ENCODE results near the gene CHRNA4.

The CHRNA4 gene

DNA sequence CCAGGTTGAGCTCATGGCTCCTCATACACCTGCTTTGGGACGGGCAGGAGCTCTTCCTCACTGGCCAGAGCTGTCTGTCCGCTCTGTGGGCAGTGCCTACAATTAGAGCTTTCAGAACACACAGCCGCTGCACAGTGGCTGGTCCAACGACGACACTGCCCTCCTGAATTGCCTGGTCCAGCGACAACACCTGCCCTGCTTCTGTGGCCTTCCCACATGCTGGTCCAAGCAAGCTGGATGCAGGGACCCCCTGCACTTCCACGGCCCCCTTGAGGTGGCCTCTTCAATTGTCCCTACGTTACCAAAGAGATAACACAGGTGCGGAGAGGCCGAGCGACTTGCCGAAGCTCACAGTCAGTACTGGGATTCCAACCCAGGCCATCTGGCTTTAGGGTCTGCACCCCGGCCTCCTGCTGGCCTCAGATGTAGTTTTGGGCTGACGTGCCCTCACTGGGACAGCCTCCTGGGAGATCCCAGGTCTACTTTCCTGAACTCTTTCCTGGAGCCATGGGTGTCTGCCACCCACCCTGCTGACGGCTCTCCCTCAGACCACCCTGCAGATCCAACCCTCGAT, 1.4 kb upstream of the CHRNA4 start:
- no peak for DNase-seq

DNA sequence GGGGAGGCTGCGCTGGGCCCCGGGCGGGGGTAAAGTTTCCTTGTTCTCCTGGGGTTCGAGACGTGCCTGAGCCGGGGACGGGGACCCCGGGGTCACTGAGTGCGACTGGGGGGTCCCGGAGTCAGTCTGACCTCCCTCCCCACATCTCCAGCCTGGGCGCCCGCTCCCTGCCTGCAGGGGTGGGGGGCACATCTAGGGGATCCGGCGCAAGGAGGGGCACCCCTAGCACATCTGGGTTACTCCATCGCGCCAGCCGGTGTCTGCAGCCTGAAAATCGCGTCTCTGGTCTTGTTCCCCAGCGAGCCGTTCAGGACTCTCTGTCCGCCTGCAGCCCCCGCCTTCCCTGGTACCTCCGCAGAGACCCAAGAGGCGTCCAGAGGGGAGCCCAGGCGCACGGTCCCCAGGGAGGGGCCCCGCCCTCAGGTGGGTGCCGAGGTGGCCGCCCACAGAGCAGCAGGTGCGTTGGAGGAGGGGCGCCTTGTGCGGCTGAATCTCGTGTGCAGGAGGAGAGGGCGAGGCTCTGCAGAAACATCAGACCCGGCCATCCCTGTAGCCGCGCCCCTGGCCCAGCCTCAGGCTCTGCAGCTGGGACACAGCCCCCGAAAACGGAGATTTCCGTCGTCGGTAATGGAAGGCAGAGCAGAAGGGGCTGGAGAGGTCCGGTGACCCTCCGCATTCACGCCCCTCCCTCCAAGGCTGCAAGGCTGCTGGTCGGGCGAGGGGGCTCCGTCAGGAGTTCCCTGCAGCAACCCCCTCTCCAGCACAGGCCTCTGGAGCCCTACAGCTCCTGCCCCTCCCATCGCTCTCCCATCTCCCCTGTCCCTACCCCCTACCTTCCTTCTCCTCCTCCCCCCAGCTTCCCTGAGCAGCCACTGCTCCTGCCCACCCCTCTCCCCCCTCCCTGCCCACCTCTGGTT, 628 bp upstream of the CHRNA4 start:
- no peak for DNase-seq

DNA sequence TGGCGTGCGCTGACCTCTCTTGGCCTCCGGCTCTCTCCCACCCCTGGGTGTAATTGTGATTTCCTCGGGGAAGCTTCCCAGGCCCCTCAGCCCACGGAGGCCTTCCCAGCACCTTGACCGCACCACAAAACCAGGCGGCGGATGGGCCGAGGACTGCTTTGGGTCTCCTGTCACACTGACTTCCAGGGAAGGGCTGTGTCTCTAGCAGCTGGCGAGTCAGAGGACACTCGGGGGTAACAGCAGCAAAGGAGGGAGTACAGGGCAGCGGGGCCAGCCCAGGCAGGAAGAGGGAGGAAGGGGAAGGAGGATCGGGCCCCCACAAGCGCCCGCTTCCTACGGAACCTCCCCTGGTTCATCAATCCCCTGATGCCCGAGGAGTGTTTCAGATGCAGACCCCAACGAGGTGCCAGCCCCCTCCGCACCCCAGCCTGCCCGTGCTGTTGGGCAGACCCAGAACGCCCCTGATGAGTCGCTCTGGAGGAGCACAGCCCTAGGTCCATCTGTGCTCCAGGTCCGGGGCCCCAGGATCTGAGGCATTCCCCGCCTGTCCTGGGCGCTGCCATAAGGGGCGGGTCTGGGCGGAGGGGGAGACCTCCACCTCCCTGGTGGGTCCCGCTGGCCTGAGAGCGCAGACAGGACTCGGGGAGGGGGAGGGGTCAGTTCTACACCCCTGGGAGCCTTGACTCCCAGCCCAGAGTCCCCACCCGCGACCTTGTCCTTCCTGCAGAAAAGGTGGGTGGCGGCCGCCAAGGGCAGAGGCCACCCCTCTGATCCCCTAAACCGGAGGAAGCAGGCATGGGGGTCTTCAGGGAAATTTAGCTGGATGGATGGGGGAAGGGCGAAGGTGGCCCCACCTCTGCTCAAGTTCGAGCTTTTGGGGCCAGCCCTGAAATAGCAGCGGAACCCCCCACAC, 956 bp downstream of the CHRNA4 start:
- no peak for DNase-seq

DNA sequence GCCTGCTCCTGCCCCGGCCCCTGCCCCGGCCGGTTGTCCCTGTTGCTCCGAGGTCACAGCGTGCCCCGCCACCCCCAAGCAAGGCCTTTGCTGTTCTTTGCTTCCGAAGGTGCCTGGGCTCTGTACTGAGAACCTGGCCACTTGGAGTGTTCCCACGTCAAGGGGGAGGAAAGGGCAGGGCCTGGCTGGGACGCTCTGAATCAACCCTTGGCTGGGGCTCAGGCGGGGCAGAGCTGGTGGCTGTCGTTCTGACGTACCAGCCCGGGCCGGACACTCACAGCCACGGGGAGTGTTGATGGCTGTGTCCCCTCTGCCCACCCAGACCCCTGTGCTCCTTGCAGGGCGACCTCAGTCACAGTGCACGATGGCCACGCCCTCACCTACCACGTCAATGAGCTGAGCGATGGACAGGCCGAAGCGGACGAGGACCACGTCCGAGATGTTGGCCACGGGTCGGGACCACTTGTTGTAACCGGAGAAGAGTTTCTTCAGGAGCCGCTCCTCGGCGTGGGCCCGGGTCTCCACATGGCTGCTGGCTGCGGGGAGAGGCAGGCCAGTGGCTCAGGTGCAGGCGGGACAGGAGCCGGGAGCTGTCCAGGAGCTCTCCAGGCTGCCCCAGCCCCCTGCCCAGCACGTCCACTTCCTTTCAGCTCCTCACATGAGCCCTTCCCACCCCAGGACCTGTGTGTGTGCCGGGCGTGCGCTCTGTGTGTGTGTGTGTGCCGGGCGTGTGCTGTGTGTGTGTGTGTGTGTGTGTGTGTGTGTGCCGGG, 1.8 kb downstream of the CHRNA4 start:
- no peak for DNase-seq

DNA sequence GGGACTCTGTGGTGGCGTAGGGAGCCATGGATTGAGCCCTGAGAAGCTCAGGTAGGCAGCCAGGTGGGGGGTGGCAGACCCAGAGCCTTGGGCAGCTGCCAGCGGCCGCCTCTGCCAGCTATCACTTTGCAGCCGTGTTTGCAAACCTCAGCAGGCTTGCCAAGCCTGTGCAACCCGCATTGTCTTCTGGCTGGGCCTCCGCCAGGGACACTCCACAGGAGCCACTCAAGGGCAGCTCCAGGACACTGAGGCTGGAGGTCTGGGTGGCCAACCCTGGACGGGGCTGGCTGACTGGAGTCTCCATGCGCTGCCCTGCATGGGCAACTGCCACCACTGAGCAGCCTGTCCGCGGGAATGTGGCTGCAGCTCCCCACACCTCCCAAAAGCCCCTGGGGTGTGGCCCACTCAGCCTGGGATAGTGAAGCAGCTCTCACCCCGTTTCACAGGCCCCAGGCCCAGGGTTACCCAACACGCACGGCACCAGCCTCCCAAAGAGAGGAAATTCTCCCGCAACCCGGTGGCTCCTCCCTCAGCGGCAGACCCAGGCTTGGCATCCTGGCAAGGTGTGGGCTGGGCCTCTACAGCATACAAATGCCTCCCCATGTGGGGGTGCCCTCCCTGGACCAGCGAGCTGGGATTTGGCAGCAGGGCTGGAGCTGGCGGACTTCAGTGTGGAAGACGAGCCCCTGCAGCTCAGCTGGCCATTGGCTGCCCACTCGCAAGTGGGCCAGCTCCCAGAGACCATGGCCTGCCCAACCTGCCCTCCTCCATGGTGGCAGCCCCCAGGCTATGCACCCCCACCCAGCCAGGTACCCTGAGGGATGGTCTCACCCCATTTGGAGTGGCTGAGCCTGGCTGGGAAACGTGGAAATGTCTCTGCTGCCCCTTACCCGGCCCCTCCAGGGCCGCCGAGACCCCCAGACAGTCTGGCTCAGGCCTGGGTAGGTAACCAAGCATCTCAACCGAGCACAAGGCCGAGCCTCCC, 2.9 kb downstream of the CHRNA4 start:
- no peak for DNase-seq

DNA sequence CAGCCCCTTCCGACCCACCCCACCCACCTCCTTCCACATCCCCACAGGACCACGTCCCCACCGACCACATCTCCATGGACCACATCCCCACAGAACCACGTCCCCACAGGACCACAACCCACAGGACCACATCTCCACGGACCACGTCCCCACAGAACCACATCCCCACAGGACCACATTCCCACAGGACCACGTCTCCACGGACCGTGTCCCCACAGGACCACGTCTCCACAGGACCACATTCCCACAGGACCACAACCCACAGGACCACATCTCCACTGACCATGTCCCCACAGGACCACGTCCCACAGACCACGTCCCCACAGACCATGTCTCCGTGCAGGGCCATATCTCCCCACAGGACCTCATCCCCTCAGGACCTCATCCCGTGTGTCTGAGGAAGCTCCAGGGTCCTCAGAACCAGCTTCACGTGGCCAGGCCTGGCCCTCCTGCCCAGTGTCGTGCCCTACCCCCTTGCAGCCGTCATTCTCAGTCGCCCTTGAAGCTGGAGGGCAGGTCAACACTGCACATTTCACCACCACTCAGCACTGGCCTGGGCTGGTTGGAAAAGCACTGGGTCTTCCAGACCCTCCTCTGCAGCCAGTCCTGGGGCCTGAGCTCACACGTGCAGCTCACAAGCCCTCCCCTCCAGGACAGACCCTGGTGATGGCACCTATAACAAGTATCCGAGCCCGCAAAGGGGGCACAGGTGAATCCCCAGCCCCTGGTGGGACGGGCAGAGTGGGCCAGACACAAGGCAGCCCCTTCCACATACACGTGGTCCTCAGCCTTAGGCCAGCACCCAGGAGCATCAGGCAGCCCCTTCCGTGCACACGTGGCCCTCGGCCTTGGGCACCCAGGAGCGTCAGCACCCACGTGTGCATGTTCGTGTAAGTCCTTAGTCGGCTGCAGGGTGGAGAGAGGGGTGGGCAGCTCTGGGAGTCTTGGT, 3.9 kb downstream of the CHRNA4 start:
- DNase-seq = no peak

DNA sequence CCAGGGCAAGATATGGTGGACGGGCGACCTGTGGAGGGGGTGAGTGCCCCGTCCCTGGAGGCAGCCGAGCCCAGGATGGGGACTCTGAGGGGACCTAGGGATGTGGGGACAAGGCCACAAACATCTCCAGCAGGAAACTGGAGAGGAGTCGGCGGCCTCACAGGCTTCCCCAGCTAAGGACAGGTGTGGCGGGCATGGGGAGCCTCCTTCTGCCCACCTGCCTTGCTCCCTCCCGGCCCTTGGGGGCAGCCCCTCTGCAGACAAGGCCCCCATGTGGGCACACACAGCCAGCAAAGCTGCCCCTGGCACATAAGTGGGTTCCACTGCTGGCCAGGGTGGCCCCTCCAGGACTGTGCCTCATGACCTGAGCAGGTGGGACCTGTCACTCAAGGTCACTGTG, 4.6 kb downstream of the CHRNA4 start:
- no peak for DNase-seq

DNA sequence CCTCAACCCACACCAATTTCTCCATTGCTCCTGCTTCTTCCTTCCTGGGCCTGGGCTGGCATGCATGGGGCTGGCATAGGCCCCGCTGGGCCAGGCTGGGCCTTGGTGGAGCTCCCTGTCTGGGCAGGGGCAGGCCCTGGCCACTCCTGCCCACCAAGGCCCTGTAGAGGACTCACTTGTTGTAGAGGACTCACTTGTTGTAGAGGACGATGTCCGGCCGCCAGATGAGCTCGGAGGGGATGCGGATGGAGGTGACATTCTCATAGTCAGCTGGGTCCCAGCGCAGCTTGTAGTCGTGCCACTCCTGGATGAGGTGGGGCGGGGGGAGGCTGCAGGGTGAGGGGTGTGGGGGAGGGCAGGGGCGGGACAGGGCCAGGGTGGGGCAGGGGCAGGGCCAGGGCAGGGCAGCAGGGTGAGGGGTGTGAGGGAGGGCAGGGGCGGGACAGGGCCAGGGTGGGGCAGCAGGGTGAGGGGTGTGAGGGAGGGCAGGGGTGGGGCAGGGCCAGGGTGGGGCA, 5.3 kb downstream of the CHRNA4 start:
- DNase-seq = no peak

DNA sequence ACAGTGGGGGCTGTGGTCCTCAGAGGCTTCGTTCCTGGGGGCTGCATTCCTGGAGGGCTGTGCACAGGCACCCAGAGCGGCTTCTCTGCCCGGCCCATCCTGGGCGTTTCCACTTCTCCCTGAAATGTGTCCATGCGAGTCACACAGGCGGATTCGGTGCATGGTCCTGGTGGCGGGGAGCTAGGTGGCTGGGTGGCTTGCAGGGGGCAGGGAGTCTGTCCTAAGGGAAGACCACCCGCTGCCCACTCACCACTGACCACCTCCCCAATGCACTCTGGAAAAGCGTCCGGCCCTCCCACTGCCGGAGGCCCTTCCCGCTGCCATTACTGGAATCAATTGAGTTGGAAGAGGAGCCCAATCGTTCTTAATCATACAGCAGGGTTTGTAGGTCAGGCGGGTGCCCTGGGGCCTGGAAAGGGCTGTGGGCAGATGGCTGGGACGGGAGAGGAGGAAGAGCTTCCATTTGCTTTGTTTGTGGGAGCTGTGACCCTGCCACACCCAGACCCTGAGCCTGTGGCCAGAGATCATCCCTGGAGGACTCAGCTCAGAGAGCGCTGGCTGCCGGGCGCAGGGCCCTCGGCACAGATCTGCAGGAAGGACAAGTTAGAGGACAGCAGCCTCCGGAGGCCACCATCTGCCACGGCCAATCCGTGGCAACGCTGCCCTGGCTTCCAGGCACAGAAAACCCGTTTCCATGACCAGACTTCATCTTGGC, 6.4 kb downstream of the CHRNA4 start:
- no peak for DNase-seq

DNA sequence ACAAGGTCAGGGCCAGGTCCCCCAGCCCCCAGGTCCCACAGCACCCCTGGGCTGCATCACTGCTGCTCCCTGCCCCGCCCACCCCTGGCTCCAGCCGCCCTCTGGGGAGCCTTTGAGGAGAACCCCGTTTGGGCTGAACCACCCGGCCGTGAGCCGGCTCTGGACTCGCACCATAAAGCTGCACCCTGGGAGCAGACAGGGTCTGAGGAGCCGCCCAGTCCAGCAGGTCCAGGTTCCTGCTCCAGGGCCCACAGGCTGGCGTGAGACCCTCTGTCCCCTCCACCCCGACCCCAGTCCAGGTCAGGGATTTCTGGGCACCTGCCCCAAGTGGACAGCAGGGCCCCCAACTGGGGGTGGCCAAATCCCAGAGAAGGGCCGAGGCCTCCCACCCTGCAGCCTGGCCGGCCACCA, 8.3 kb downstream of the CHRNA4 start:
- DNase-seq = no peak

DNA sequence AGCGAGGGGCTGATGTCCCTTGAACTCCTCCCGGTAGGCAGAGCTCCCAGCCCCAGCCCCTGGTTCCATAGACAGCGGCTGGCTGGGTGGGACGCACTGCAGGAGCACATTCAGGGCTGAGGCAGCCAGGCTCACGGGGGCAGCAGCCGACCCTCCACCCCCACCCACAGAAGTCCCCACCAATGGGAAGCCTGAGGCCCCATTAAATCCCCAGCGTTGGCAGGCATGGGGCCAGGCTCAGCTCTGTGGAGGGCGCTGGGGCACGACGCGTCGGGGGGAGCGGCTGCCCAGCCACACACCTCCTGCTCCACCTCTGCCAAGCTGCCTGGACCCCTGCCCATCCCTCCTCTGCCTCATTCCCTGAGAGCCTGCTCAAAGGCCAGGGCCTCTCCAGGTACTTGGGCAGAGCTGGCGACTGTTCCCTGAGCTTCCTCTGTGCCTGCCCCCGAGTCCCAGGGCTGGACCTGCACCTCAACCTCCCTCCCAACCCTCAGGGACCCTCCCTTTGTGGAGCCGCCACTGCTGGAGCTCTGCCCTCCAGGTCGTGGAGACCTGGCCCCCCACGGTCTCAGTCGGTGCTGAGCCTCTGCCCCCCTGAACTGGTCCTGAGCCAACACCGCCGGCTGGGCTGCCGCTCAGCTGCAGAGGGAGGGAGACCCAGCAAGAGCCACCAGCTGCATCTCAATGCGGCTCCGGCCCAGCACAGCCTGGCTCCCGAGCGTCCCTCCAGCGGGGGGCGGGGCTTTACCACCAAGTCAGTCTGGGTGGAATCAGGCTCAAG, 9.1 kb downstream of the CHRNA4 start:
- DNase-seq = no peak

DNA sequence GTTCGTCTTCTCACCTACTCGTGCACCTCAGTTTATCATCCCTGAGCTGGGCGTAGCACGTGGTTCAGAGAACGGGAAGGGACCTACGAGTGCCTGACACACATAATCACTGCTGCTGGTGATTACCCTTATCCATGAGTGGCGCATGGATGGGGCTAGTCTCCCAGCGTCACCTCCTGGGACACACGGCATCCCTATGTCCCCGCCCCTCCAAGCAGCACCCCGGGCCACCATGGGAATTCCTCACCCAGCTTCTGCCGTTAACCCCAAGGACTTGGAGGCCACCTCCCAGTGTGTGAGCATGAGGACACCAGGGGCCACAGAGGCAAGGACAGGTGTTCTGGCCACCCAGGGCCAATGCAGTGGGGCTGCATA, 9.8 kb downstream of the CHRNA4 start:
- DNase-seq = no peak

DNA sequence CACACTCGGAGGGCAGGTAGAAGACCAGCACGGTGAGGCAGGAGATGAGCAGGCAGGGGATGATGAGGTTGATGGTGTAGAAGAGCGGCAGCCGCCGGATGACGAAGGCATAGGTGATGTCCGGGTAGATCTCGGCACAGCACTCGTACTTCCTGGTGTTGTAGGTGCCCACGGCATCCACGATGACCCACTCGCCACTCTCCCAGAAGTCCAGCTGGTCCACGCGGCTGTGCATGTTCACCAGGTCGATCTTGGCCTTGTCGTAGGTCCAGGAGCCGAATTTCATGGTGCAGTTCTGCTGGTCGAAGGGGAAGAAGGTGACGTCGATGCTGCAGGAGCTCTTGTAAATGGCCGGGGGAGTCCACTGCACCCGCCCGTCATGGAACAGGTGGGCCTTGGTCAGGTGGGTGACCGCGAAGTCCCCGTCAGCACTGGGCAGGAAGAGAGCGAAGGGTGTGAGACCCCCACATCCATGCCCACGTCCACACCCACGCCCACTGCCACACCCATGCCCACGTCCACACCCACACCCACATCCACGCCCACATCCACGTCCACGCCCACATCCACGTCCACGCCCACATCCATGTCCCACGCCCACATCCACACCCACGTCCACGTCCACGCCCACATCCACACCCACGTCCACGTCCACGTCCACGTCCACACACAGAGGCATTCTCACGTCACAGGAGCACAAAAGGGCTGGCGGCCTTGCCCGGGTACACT, 10.4 kb downstream of the CHRNA4 start:
- no peak for DNase-seq

DNA sequence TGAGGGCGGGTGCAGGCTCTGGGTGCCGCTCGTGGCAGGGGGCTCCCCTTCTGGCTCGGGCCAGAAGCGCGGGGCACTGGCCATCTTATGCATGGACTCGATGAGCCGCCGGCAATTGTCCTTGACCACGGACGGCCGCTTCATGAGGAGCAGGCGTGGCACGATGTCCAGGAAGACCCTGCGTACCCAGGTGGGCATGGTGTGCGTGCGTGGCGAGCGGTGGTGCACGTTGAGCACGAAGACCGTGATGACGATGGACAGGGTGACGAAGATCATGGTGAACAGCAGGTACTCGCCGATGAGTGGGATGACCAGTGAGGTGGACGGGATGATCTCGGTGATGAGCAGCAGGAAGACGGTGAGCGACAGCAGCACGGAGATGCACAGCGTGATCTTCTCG, 11.0 kb downstream of the CHRNA4 start:
- DNase-seq = no peak

DNA sequence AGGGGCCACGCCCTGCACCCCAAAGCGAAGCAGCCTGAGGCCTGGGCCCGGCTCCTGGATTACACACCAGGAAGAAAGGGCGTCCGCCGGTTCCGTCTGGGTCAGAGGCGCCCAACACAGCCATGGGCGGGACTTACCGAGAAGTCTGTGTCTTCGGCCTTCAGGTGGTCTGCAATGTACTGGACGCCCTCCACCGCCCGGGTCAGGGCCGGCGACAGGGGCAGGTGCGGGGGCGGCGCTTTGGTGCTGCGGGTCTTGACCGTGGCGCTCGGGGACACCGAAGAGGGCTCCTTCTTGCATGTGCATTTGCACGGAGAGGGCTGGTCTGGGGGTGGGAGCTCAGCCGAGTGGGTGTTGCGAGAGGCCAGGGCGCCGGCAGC, 11.6 kb downstream of the CHRNA4 start:
- no peak for DNase-seq

DNA sequence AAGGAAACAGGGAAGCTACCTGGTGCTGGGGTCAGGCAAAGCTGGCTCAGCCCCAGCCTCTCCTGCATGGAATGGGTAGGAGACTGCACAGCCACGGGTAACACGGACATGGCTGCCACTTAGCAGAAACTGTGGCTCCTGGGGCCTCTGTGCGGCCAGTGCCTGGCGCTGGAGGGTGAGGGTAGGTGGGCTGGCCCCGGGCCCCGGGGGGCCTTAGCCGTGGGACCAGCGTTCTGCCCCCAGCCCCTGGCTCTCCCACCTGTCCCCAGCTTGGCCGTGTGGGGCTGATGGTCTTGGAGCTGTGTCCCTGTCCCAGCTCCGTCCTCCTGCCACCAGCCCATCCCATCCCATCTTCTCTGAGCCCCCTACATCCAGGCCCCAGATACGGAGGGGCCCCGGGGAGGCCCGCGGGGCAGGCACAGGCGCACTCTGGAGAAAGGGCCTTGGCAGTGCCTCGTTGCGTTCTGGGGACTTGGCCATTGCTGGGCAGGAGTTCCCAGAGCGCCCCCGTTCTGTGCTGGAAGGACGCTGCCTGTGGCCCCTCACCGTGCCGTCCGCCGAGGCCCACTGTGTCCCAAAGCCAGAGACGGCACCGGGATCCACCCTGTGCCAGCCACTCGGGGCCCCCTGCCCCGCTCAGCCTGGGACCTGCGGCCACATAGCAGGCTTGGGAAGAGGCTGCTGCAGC, 12.2 kb downstream of the CHRNA4 start:
- DNase-seq = no peak

All from activated CD4-positive, alpha-beta T cell treated with anti-CD3 and anti-CD28 coated beads, Interleukin-2, amount 50 U/mL, for 16 hours (primary cell).